DND-41 (cell line): ENCODE measurements around the gene PEMT.

Experiments used
- EZH2 ChIP-seq: IDR thresholded peaks from 3 replicates; pipeline ENCODE4 v1.6.1; 2012; ENCODE audit warnings: borderline replicate concordance, low read depth, mild to moderate bottlenecking, moderate library complexity, low read length, inconsistent platforms; ENCODE audit not compliant: severe bottlenecking
- TF ChIP-seq, protein P1 (sequence below): IDR thresholded peaks from 2 replicates; pipeline ENCODE4 v1.5.1; 2012; ENCODE audit warnings: borderline replicate concordance, low read length, moderate library complexity, mild to moderate bottlenecking; ENCODE audit not compliant: poor library complexity, severe bottlenecking; ENCODE audit errors: extremely low read depth

DNA sequence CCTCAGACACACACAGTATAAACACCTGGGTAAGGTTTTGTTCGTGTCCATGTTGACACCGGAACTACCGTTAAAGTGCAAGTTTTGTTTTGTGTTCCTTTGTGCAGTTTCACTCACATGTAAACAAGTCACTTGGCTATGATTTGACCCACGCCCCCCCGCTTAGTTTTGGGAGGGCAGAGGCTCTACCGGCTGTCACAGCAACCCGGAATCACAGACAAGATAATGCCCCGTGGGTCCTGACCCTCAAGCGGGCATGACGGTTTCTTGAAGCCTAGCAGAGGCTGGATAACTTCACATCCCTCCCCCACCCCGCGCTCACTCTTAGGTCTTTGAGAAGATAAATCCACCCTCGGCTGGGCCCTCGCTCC lies 97.0 kb downstream of the PEMT start:
- TF ChIP-seq, protein P1, sequence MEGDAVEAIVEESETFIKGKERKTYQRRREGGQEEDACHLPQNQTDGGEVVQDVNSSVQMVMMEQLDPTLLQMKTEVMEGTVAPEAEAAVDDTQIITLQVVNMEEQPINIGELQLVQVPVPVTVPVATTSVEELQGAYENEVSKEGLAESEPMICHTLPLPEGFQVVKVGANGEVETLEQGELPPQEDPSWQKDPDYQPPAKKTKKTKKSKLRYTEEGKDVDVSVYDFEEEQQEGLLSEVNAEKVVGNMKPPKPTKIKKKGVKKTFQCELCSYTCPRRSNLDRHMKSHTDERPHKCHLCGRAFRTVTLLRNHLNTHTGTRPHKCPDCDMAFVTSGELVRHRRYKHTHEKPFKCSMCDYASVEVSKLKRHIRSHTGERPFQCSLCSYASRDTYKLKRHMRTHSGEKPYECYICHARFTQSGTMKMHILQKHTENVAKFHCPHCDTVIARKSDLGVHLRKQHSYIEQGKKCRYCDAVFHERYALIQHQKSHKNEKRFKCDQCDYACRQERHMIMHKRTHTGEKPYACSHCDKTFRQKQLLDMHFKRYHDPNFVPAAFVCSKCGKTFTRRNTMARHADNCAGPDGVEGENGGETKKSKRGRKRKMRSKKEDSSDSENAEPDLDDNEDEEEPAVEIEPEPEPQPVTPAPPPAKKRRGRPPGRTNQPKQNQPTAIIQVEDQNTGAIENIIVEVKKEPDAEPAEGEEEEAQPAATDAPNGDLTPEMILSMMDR, result no peak
- no peak for TF ChIP-seq EZH2
